Measurements from ENCODE around the gene NAALADL2.
"Not testable (repeated sequence)": the region's sequence is repeated elsewhere in the genome, so short reads cannot be mapped to it uniquely, and the experiment has no call there.

The NAALADL2 gene

GRCh38 chr3:175269394-175269793 lies 410.3 kb downstream of the NAALADL2 start:
- no peak for DNase-seq (ENCODE audit: low spot score)

- DNase-seq (ENCODE audit: low spot score) = no peak
Measured at GRCh38 chr3:175270198-175270837, 411.2 kb downstream of the NAALADL2 start.

GRCh38 chr3:175270866-175271265 lies 411.7 kb downstream of the NAALADL2 start:
- no peak for DNase-seq (ENCODE audit: low spot score)

GRCh38 chr3:175271465-175271864 lies 412.3 kb downstream of the NAALADL2 start:
- not testable (repeated sequence) for DNase-seq (ENCODE audit: low spot score)

GRCh38 chr3:175272392-175272791 lies 413.3 kb downstream of the NAALADL2 start:
- no peak for DNase-seq (ENCODE audit: low spot score)

GRCh38 chr3:175273573-175273972 lies 414.4 kb downstream of the NAALADL2 start:
- no peak for DNase-seq (ENCODE audit: low spot score)

- DNase-seq (ENCODE audit: low spot score) = no peak
Measured at GRCh38 chr3:175274056-175274455, 414.9 kb downstream of the NAALADL2 start.

GRCh38 chr3:175274474-175275218 lies 415.5 kb downstream of the NAALADL2 start:
- no peak for DNase-seq (ENCODE audit: low spot score)

- no peak for DNase-seq (ENCODE audit: low spot score)
Measured at GRCh38 chr3:175278680-175279079, 419.5 kb downstream of the NAALADL2 start.

GRCh38 chr3:175279457-175279856 lies 420.3 kb downstream of the NAALADL2 start:
- no peak for DNase-seq (ENCODE audit: low spot score)

GRCh38 chr3:175279911-175280310 lies 420.8 kb downstream of the NAALADL2 start:
- DNase-seq (ENCODE audit: low spot score) = no peak

- DNase-seq (ENCODE audit: low spot score) = no peak
Measured at GRCh38 chr3:175287361-175287963, 428.3 kb downstream of the NAALADL2 start.

- no peak for DNase-seq (ENCODE audit: low spot score)
Measured at GRCh38 chr3:175288621-175289020, 429.5 kb downstream of the NAALADL2 start.

GRCh38 chr3:175294793-175295192 lies 435.7 kb downstream of the NAALADL2 start:
- no peak for DNase-seq (ENCODE audit: low spot score)

- no peak for DNase-seq (ENCODE audit: low spot score)
Measured at GRCh38 chr3:175295248-175296130, 436.4 kb downstream of the NAALADL2 start.

- no peak for DNase-seq (ENCODE audit: low spot score)
Measured at GRCh38 chr3:175297216-175297615, 438.1 kb downstream of the NAALADL2 start.

GRCh38 chr3:175301741-175302140 lies 442.6 kb downstream of the NAALADL2 start:
- no peak for DNase-seq (ENCODE audit: low spot score)

GRCh38 chr3:175304404-175304803 lies 445.3 kb downstream of the NAALADL2 start:
- DNase-seq (ENCODE audit: low spot score) = no peak

- DNase-seq (ENCODE audit: low spot score) = no peak
Measured at GRCh38 chr3:175307642-175308041, 448.5 kb downstream of the NAALADL2 start.

- DNase-seq (ENCODE audit: low spot score) = no peak
Measured at GRCh38 chr3:175308097-175308496, 449.0 kb downstream of the NAALADL2 start.

- no peak for DNase-seq (ENCODE audit: low spot score)
Measured at GRCh38 chr3:175310046-175310445, 450.9 kb downstream of the NAALADL2 start.

- no peak for DNase-seq (ENCODE audit: low spot score)
Measured at GRCh38 chr3:175311404-175311803, 452.3 kb downstream of the NAALADL2 start.
